ENCODE measurements around the gene TXNL4A. TPM values are rescaled to one million over a fixed set of nuclear protein-coding genes. Genes with fewer than 3 reads are reported as not detected.

TXNL4A gene
- total RNA-seq, 1 experiment from 2014 or later, result 178 TPM

DNA sequence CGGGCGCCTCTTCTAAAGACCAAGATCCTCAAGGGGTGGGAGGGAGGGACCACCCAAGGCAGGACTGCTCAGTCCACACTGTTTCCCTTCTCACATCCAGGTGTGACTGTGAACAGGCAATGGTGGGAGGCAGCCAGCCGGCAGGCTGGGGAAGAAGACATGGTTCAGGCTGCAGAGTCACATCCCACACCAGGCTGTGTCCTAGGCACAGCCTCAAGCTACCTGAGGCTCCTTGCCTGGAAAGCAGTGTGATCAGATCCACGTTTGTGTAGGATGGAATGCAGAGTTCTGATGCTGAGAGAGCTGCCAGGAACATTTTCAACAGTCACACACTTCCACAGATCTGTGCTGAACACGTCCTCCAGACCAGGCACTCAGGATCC is 53.3 kb downstream of the TXNL4A start:
- no peak overlapping the region for H3K27ac ChIP-seq (ENCODE audit: low read depth, low read length)
- BruUV-seq (replicated peaks), result no TSS peak
- CTCF ChIA-PET, result no interaction called here

More for the DNA sequence above, 53.3 kb downstream of the TXNL4A start:
- H3K79me2 ChIP-seq (ENCODE audit: insufficient read depth, low read length), result peaks cover 96% of the 10 kb centered on the region
- intact Hi-C loops (cut with micrococcal nuclease), result no loop called here
- no peak for TF ChIP-seq SRF (IDR thresholded peaks at IDR 0.05; ENCODE audit: low read depth)
- TF ChIP-seq SIN3A (IDR thresholded peaks at IDR 0.05; ENCODE audit: low read depth), result no peak
- TF ChIP-seq EZH2 (IDR thresholded peaks at IDR 0.05), result no peak
- TF ChIP-seq ZNF274 (IDR thresholded peaks at IDR 0.05; ENCODE audit: low read depth, low read length), result no peak
- TF ChIP-seq ELF1 (IDR thresholded peaks at IDR 0.05; ENCODE audit: borderline replicate concordance, low read depth), result no peak
- TF ChIP-seq ZBTB33 (IDR thresholded peaks at IDR 0.05; ENCODE audit: extremely low read depth, insufficient replicate concordance, low read length), result no peak
- no peak for TF ChIP-seq TCF7L2 (IDR thresholded peaks at IDR 0.05; ENCODE audit: borderline replicate concordance, extremely low read depth, insufficient read depth, insufficient read length)
- no peak for TF ChIP-seq RAD21 (IDR thresholded peaks at IDR 0.05; ENCODE audit: low read depth)
- TF ChIP-seq EGR1 (IDR thresholded peaks at IDR 0.05; ENCODE audit: low read depth), result no peak
- no peak for TF ChIP-seq ATF3 (IDR thresholded peaks at IDR 0.05)
- TF ChIP-seq CBX3 (IDR thresholded peaks at IDR 0.05; ENCODE audit: low read depth), result no peak
- TF ChIP-seq, protein P1, sequence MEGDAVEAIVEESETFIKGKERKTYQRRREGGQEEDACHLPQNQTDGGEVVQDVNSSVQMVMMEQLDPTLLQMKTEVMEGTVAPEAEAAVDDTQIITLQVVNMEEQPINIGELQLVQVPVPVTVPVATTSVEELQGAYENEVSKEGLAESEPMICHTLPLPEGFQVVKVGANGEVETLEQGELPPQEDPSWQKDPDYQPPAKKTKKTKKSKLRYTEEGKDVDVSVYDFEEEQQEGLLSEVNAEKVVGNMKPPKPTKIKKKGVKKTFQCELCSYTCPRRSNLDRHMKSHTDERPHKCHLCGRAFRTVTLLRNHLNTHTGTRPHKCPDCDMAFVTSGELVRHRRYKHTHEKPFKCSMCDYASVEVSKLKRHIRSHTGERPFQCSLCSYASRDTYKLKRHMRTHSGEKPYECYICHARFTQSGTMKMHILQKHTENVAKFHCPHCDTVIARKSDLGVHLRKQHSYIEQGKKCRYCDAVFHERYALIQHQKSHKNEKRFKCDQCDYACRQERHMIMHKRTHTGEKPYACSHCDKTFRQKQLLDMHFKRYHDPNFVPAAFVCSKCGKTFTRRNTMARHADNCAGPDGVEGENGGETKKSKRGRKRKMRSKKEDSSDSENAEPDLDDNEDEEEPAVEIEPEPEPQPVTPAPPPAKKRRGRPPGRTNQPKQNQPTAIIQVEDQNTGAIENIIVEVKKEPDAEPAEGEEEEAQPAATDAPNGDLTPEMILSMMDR (IDR thresholded peaks at IDR 0.05 in 2 of 3, conservative IDR thresholded peaks at IDR 0.05 in 1 of 3; ENCODE audit: borderline replicate concordance in 1 of 3, insufficient read depth in 1 of 3, low read depth in 2 of 3, low read length in 2 of 3), result no peak
- TF ChIP-seq JUND (IDR thresholded peaks at IDR 0.05), result no peak
- no peak for TF ChIP-seq SP1 (IDR thresholded peaks at IDR 0.05; ENCODE audit: low read depth)
- H4K20me1 ChIP-seq (ENCODE audit: insufficient read depth), result no peaks in the 10 kb centered on the region
- RAD21 ChIA-PET (ENCODE audit: low non-redundant PET in 1 of 2, low total read pairs in 2 of 2, uncharacterized antibody in 2 of 2, unreplicated experiment in 2 of 2), result no interaction called here
- H3K9me2 ChIP-seq (ENCODE audit: insufficient read depth), result no peaks in the 10 kb centered on the region
- H2AFZ ChIP-seq (ENCODE audit: low read depth, low read length, poor library complexity, severe bottlenecking), result no peak overlapping the region
- peaks cover 18 to 29% of the 10 kb centered on the region in 2 experiments; a peak in 3 of 4 replicates for H3K9me3 ChIP-seq (ENCODE audit: control insufficient read depth in 1 of 2, insufficient read depth in 1 of 2, low read depth in 1 of 2, low read length in 2 of 2)
- DNase-seq (ENCODE audit: low read depth, low spot score) (no peak), ATAC-seq (no peak)
- H3K27me3 ChIP-seq (ENCODE audit: insufficient read depth, low read length), result no peaks in the 10 kb centered on the region
- H3K4me3 ChIP-seq (replicated peaks in 1 of 2; ENCODE audit: low read depth in 1 of 2, low read length in 2 of 2), result no peak overlapping the region
- H3K9ac ChIP-seq (ENCODE audit: low read length), result no peak overlapping the region
- POLR2A ChIA-PET, result no interaction called here
- no peaks in the 10 kb centered on the region for H3K4me1 ChIP-seq (ENCODE audit: control insufficient read depth in 1 of 2, insufficient read depth in 2 of 2, low read length in 2 of 2)
- H3K4me2 ChIP-seq (ENCODE audit: low read length), result no peak overlapping the region
- H3K36me3 ChIP-seq (ENCODE audit: control insufficient read depth in 1 of 2, insufficient read depth in 2 of 2, low read length in 2 of 2), result peaks cover 5 to 44% of the 10 kb centered on the region in 2 experiments; a peak in 3 of 4 replicates
